SKM-1 (cell line): ENCODE results near the gene OLFM1.

Experiments
- DNase-seq: peaks from one replicate; lab custom pipeline; 2025; ENCODE audit not compliant: unreplicated experiment; lab: John Stamatoyannopoulos, UW

Gene OLFM1

GRCh38 chr9:135167849-135168655 is 80.6 kb downstream of the OLFM1 start:
- no peak for DNase-seq

GRCh38 chr9:135169709-135170226 is 82.3 kb downstream of the OLFM1 start:
- no peak for DNase-seq

DNA sequence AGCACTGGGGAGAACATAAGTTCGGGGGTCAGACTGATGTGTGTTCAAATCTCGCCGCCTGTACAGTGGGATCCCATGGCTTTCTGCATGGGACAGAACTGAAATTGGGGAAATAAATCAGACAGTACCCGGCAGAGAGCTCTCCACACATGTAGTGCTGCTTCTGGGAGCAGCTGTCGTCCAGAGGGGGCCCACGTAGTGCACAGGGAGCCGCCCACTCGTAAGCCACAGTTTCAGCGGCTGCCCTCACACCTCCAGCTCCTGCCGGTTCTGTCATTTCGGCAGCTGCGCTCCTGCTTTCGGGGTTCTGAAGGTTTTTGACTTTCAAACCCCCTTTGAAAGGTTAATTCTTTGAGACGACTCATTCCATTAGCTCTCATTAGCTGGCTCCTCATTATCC is 83.1 kb downstream of the OLFM1 start:
- no peak for DNase-seq
